ENCODE measurements around the gene PCARE.

Gene PCARE

GRCh38 chr2:29068513-29068912 is 5.8 kb downstream of the PCARE start:
- no peak for FAIRE-seq
- TF ChIP-seq POLR2A (IDR thresholded peaks at IDR 0.05; ENCODE audit: low read depth, low read length) = no peak
- TF ChIP-seq TAF1 (IDR thresholded peaks at IDR 0.05; ENCODE audit: borderline replicate concordance, low read depth, low read length) = no peak
- TF ChIP-seq POLR2AphosphoS5 (IDR thresholded peaks at IDR 0.05; ENCODE audit: low read depth, low read length) = no peak
- no peak for DNase-seq (ENCODE audit: insufficient read length)

GRCh38 chr2:29066997-29067605 is 7.2 kb downstream of the PCARE start:
- no peak for TF ChIP-seq POLR2A (IDR thresholded peaks at IDR 0.05; ENCODE audit: low read depth, low read length)
- TF ChIP-seq POLR2AphosphoS5 (IDR thresholded peaks at IDR 0.05; ENCODE audit: low read depth, low read length) = no peak
- TF ChIP-seq TAF1 (IDR thresholded peaks at IDR 0.05; ENCODE audit: borderline replicate concordance, low read depth, low read length) = no peak
- FAIRE-seq (no peak), DNase-seq (ENCODE audit: insufficient read length) (no peak)

GRCh38 chr2:29066271-29066860 is 8.0 kb downstream of the PCARE start:
- FAIRE-seq (no peak), DNase-seq (ENCODE audit: insufficient read length) (no peak)
- no peak for TF ChIP-seq POLR2A (IDR thresholded peaks at IDR 0.05; ENCODE audit: low read depth, low read length)
- TF ChIP-seq TAF1 (IDR thresholded peaks at IDR 0.05; ENCODE audit: borderline replicate concordance, low read depth, low read length) = no peak
- no peak for TF ChIP-seq POLR2AphosphoS5 (IDR thresholded peaks at IDR 0.05; ENCODE audit: low read depth, low read length)

- FAIRE-seq = no peak
- DNase-seq (ENCODE audit: insufficient read length) = no peak
- TF ChIP-seq TAF1 (IDR thresholded peaks at IDR 0.05; ENCODE audit: borderline replicate concordance, low read depth, low read length) = no peak
- TF ChIP-seq POLR2AphosphoS5 (IDR thresholded peaks at IDR 0.05; ENCODE audit: low read depth, low read length) = no peak
- no peak for TF ChIP-seq POLR2A (IDR thresholded peaks at IDR 0.05; ENCODE audit: low read depth, low read length)
Measured at GRCh38 chr2:29065068-29065811, 9.1 kb downstream of the PCARE start.

- TF ChIP-seq POLR2A (IDR thresholded peaks at IDR 0.05; ENCODE audit: low read depth, low read length) = no peak
- TF ChIP-seq POLR2AphosphoS5 (IDR thresholded peaks at IDR 0.05; ENCODE audit: low read depth, low read length) = no peak
- TF ChIP-seq TAF1 (IDR thresholded peaks at IDR 0.05; ENCODE audit: borderline replicate concordance, low read depth, low read length) = no peak
- no peak for DNase-seq (ENCODE audit: insufficient read length)
Measured at GRCh38 chr2:29064746-29065067, 9.6 kb downstream of the PCARE start.

GRCh38 chr2:29064346-29064715 is 10.0 kb downstream of the PCARE start:
- TF ChIP-seq TAF1 (IDR thresholded peaks at IDR 0.05; ENCODE audit: borderline replicate concordance, low read depth, low read length) (no peak), POLR2A (IDR thresholded peaks at IDR 0.05; ENCODE audit: low read depth, low read length) (no peak), POLR2AphosphoS5 (IDR thresholded peaks at IDR 0.05; ENCODE audit: low read depth, low read length) (no peak)
- FAIRE-seq (no peak), DNase-seq (ENCODE audit: insufficient read length) (no peak)

More at GRCh38 chr2:29064746-29065067, 9.6 kb downstream of the PCARE start:
- no peak for FAIRE-seq

- DNase-seq (ENCODE audit: insufficient read length) (no peak), FAIRE-seq (no peak)
- no peak for TF ChIP-seq POLR2AphosphoS5 (IDR thresholded peaks at IDR 0.05; ENCODE audit: low read depth, low read length)
- no peak for TF ChIP-seq POLR2A (IDR thresholded peaks at IDR 0.05; ENCODE audit: low read depth, low read length)
- TF ChIP-seq TAF1 (IDR thresholded peaks at IDR 0.05; ENCODE audit: borderline replicate concordance, low read depth, low read length) = no peak
Measured at GRCh38 chr2:29063646-29064345, 10.5 kb downstream of the PCARE start.

- FAIRE-seq (no peak), DNase-seq (ENCODE audit: insufficient read length) (no peak)
- TF ChIP-seq POLR2A (IDR thresholded peaks at IDR 0.05; ENCODE audit: low read depth, low read length) (no peak), POLR2AphosphoS5 (IDR thresholded peaks at IDR 0.05; ENCODE audit: low read depth, low read length) (no peak), TAF1 (IDR thresholded peaks at IDR 0.05; ENCODE audit: borderline replicate concordance, low read depth, low read length) (no peak)
Measured at GRCh38 chr2:29063056-29063455, 11.3 kb downstream of the PCARE start.

- FAIRE-seq (no peak), DNase-seq (ENCODE audit: insufficient read length) (no peak)
- TF ChIP-seq TAF1 (IDR thresholded peaks at IDR 0.05; ENCODE audit: borderline replicate concordance, low read depth, low read length) (no peak), POLR2A (IDR thresholded peaks at IDR 0.05; ENCODE audit: low read depth, low read length) (no peak), POLR2AphosphoS5 (IDR thresholded peaks at IDR 0.05; ENCODE audit: low read depth, low read length) (no peak)
Measured at GRCh38 chr2:29062371-29062770, 12.0 kb downstream of the PCARE start.

GRCh38 chr2:29061616-29062015 is 12.7 kb downstream of the PCARE start:
- no peak for DNase-seq (ENCODE audit: insufficient read length)
- TF ChIP-seq POLR2AphosphoS5 (IDR thresholded peaks at IDR 0.05; ENCODE audit: low read depth, low read length) (no peak), POLR2A (IDR thresholded peaks at IDR 0.05; ENCODE audit: low read depth, low read length) (no peak), TAF1 (IDR thresholded peaks at IDR 0.05; ENCODE audit: borderline replicate concordance, low read depth, low read length) (no peak)
- FAIRE-seq = no peak

- DNase-seq (ENCODE audit: insufficient read length) = no peak
- no peak for FAIRE-seq
- TF ChIP-seq POLR2A (IDR thresholded peaks at IDR 0.05; ENCODE audit: low read depth, low read length) (no peak), TAF1 (IDR thresholded peaks at IDR 0.05; ENCODE audit: borderline replicate concordance, low read depth, low read length) (no peak)
Measured at GRCh38 chr2:29061176-29061575, 13.1 kb downstream of the PCARE start.
